AG09309 (cell line): ENCODE measurements around the gene MAPT.

Experiments used
- DNase-seq: peaks from one replicate; pipeline ENCODE4 v3.0.0-alpha.2; 2010; ENCODE audit warnings: low read depth
- H3K4me3 ChIP-seq: 2 replicates; pipeline ENCODE4 v1.5.1; 2011; ENCODE audit warnings: mild to moderate bottlenecking, low read depth, low read length, moderate library complexity; ENCODE audit not compliant: control insufficient read depth
- CTCF ChIP-seq: IDR thresholded peaks from 2 replicates; pipeline ENCODE4 v1.5.1; 2011; ENCODE audit warnings: mild to moderate bottlenecking, low read depth, low read length, inconsistent platforms; ENCODE audit not compliant: insufficient read depth, control insufficient read depth; ENCODE audit errors: missing control alignments

The MAPT gene

GRCh38 chr17:45979137-45979536 lies 84.8 kb downstream of the MAPT start:
- DNase-seq: no peak
- no peak overlapping the region for H3K4me3 ChIP-seq
- no peak for TF ChIP-seq CTCF

GRCh38 chr17:45980855-45981254 lies 86.5 kb downstream of the MAPT start:
- no peak overlapping the region for H3K4me3 ChIP-seq
- no peak for TF ChIP-seq CTCF
- DNase-seq: no peak

GRCh38 chr17:45981306-45981705 lies 87.0 kb downstream of the MAPT start:
- TF ChIP-seq CTCF: no peak
- DNase-seq: no peak
- no peak overlapping the region for H3K4me3 ChIP-seq

GRCh38 chr17:45982791-45983613 lies 88.6 kb downstream of the MAPT start:
- DNase-seq: no peak
- H3K4me3 ChIP-seq: no peak overlapping the region
- TF ChIP-seq CTCF: no peak

- TF ChIP-seq CTCF: no peak
- no peak for DNase-seq
These were observed 89.4 kb downstream of the MAPT start for GRCh38 chr17:45983614-45984310.

GRCh38 chr17:45984368-45984767 lies 90.0 kb downstream of the MAPT start:
- no peak for DNase-seq
- TF ChIP-seq CTCF: no peak
- no peak overlapping the region for H3K4me3 ChIP-seq

More at GRCh38 chr17:45983614-45984310, 89.4 kb downstream of the MAPT start:
- H3K4me3 ChIP-seq: no peak overlapping the region
